Measurements from ENCODE around the gene GPD2.

GRCh38 chr2:156452971-156453370, 16.8 kb downstream of the GPD2 start:
- no peak for TF ChIP-seq POLR2A (IDR thresholded peaks at IDR 0.05; ENCODE audit: extremely low read depth, insufficient read length)
- no peak for TF ChIP-seq CTCF (IDR thresholded peaks at IDR 0.05; ENCODE audit: low read depth, low read length)
- no peak for TF ChIP-seq MYC (IDR thresholded peaks at IDR 0.05; ENCODE audit: low read depth, low read length)
- no peak for TF ChIP-seq MAX (IDR thresholded peaks at IDR 0.05; ENCODE audit: low read depth, low read length)
